Activated CD4-positive, alpha-beta T cell treated with anti-CD3 and anti-CD28 coated beads, Interleukin-2, amount 50 U/mL, for 48 hours (primary cell): ENCODE measurements around the gene PRSS2.

Experiments
- DNase-seq, 2 experiments: peaks; one replicate each; pipeline ENCODE4 v3.0.0-alpha.2; 2020

Gene PRSS2

DNA sequence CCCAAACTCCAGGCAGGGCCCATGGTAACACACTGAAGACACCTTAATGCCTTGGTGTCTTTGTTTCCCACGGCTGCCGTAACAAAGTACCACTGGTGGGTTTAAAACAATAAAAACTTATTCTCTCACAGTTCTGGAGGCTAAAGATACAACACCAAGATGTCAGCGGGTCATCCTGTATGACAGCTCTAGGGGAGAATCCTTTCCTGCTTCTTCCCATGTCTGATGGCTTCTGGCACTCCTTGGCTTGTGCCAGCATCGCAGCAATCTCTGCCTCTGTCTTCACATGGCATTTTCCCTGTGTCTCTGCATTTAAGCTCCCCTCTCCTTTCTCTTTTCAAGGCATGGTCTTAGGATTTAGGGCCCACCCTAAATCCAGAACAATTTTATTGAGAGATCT is 33.1 kb downstream of the PRSS2 start:
- peak in 1 of 2 experiments; percentile 10 for DNase-seq

GRCh38 chr7:142804728-142805207 is 34.0 kb downstream of the PRSS2 start:
- DNase-seq = peak in 1 of 2 experiments; percentile 61

- peak in 1 of 2 experiments; percentile 16 for DNase-seq
These were observed 34.7 kb downstream of the PRSS2 start for GRCh38 chr7:142805350-142806021.

DNA sequence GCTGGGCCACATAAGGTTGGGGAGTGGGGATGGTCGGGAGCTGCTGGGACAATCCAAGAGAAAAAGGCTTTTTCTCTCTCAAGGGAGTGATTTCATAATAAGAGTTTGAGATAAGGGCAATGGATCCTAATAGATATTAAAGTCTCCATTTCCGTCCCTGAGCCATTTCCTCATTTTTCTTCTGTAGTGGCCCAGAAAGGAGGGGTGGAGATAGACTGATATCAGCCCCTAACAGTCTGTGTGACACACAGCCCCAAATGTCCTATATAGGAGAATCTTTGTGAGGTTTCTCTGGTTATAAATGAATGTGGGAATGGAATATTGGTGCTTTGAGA is 35.2 kb downstream of the PRSS2 start:
- no peak for DNase-seq

DNA sequence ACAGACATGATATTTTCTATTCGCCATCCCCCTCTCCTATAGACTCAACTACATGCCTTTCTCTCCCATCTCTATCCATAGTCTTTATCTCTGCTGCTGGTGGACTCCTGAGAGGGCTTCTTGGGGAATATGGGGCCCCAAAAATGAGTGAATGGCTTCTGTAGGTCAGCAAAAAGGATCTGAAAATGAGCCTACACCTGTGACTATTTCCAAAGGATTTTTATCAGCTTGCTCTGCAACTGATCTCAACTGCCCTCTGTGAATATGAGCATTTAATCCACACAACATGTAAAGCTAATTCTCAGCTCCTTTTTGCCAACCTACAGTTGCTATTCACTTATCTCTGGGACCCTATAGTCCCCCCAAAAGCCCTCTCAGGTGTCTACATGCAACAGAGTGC is 36.2 kb downstream of the PRSS2 start:
- DNase-seq = peak in 1 of 2 experiments; percentile 12

DNA sequence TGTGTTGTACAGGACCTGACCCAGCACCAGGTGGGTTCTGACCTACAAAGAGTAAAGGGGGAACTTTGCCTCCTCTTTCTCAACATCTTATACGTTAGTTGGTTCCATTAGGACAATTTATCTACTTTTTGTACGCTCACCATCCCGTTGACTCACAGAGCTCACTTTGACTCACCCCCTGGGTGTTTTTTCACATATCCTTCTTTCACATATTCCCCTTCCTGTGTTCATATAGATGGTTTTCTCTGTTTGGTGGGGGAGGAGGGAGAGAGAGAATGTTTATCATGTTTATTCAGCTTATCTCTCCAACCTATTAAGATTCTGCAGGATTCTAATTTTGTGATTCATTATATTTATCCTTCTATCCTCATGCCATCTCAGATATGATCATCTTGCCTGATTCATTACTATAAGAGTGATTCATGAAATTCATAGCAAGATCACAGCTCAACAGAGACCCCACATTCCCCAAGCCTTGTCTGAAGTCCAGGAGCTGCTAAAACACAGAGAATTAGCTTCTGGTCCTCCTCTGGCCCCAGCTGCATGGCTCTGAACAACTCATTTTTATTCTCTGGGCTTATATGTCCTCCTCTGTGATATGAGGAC is 37.2 kb downstream of the PRSS2 start:
- peak in 1 of 2 experiments; percentile 54 for DNase-seq

- no peak for DNase-seq
These were observed 37.7 kb downstream of the PRSS2 start for GRCh38 chr7:142808461-142808801.

DNA sequence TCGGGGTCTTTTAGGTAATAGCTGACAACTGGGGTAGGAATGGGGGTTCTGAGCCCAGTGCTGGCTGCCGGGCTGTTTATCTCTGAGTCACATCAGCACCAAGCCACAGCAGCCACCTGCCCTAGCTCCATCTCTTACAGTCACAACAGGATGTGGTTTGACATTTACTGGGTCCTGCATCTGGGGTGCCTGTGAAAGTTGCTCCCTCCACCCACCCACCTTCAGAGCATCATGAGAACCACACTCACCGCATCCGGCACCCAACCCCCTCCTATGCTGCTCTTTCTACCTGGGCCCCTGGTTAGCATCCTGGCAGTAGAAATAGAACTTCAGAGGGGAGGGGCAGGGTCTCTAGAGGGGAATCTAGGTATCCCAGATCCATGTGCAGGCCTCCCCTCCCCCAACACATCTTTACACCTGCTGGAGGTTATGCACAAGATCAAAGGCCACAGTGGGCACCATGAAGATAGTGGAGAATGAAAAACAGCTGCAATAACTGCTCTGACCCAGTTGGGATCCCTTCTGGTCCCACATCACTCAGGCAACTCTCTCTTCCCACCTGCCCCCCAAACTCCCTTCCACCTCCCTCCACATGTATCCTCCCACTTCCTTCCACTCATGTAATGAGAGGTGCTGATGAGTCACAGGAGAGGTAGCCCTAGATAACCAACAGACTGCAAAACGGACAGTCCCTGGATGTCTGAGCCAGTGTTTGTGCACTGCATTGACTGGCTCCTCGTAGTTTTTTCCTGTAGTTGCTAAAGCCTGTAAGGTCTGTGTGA is 38.2 kb downstream of the PRSS2 start:
- DNase-seq = peak; percentile 93 to 95

GRCh38 chr7:142809671-142810070 is 38.9 kb downstream of the PRSS2 start:
- DNase-seq = peak in 1 of 2 experiments; percentile 39

DNA sequence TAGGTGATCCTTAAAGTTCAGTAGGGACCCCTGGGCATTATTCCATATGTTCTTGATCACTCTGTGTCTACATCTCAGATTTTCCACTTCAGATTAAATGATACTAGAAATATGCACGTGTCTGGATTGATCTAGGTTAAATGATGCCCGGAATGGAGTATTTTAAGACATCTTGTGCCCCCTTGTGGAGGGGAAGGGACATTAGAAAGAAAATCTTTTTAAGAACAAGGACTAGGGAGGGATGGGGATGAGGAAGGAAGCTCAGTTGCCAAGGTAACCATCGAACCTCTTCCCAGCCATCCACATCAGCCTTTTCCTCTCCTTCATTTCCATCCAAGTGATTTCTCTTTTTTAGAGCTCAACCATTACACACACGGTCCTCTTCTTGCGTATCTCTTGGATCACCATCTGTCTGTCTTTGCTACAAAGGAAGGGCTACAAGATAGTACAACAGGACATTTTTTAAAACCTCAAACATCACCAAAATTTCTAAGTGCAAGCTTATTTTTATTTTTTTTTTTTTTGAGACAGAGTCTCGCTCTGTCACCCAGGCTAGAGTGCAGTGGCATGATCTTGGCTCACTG is 40.5 kb downstream of the PRSS2 start:
- DNase-seq = peak in 1 of 2 experiments; percentile 27

- no peak for DNase-seq
These were observed 41.9 kb downstream of the PRSS2 start for GRCh38 chr7:142812437-142813215.

DNA sequence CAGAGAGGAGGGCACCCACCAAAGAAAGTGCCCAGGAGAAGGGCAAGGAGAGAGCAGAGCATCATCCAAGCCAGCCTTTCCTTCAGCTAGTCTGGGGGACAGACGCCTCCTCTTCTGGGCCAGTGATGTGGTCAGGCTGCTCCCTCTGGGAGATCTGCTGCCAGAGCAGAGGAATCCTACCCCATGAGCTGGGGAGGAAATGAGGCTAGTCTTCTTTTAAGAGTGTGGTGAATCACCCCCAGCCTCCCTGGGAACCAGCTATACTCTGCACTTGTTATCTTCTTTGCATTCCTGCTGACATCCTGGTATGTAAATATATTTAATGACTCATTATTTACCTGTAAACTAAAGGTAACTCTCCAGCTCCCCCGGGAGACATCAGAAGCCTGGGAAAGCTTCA is 42.5 kb downstream of the PRSS2 start:
- no peak for DNase-seq

- DNase-seq = no peak
These were observed 42.9 kb downstream of the PRSS2 start for GRCh38 chr7:142813699-142814098.

DNA sequence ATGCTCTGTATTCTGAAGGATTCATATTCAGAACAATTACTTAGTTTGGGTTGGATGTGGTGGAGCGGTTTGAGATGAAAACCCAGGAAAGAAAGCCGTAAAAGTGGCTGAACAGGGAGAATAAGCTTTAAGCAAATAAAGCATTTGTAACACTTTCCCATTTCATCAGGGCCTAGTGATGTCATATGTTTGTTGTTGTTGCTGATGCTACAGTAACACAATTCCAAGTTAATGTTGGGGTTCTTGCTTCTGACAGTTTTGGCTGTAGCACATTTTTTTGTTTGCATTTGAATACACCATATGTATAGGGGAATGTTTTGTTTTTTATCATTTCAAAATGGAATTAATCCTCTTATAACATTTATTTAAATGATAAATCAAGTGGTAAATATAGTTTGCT is 43.7 kb downstream of the PRSS2 start:
- no peak for DNase-seq

DNA sequence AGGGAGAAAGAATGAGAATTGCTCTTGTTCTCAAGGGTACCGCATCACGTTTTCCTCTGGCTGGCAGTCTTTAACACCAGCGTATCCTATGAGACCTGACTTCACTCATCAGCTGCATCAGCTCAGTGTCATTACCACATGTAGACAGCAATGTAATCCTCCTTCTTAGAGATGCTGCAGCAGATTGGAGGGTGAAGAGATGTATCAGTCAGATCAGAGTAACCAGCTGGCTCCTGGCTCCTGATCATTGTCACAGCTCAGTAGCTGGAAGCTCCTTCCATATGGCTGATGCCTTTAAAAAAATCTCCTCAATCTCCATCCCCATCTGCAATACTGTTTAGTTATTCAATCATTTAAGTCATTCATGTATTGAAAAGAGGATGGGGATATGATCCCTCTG is 44.4 kb downstream of the PRSS2 start:
- DNase-seq = no peak

DNA sequence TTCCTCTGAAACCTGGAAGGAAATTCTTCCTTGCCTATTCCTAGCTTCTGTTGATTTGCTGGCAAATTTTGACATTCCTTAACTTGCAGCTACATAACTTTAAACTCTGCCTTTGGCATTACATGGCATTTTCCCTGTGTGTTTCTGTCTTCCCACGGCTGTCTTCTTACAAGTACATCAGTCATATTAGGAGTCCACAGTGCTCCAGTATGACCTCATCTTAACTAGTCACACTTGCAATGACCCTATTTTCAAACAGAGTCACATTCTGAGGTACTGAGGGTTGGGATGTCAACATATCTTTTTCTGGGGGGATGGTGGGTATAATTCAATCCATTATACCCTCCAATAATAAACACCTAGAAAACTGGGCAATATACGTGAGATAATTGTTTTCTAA is 46.7 kb downstream of the PRSS2 start:
- no peak for DNase-seq

DNA sequence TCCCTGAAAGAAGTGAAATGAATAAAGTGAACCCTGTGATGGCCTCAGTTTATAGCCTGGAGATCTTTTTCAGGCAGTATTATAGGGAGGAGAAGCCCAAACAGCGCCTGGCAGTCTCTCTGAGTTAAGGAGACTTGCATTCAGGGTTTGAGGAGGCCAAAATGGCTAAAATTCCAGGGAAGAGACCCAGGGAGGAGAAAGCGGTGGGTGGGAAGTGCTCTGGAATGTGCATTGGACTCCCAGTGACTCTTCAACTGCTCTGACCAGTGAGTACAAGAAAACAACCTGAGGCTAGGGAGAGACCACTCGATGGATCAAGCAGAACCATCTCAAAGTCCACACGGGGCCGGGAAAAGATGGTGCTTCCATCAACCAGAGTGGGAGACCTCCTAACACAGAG is 48.8 kb downstream of the PRSS2 start:
- DNase-seq = no peak

GRCh38 chr7:142822714-142823113 is 51.9 kb downstream of the PRSS2 start:
- no peak for DNase-seq
